ENCODE results near the gene PDIA6. TPM values are rescaled to one million over a fixed set of nuclear protein-coding genes. Genes with fewer than 3 reads are reported as not detected.

Gene PDIA6
- total and polyA plus RNA-seq, 10 of the 15 experiments (the other 5 are each of a cell fraction or from before 2014, with no cell fraction given) = 148 to 526 (median 209) TPM

DNA sequence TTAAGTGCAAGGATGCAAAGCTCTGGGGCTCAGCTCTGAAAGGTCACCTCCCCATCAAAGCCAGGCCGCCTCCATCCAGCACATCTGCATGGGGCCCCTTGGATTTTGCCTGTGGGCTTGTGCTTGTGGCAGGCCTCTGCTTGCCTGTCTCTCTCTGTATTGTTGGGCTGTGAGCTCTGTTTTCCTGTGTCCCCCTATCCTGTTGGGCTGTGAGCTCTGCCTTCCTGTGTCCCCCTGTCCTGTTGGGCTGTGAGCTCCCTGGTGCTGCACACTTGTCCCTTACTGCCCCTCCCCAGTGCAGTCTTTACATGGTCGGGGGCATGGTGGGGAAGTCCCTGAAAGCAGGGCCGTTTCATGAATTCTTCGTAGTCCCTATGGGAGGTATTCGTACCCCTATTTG is 49.2 kb upstream of the PDIA6 start:
- in situ Hi-C loops (cut with MboI) (no loop called here), intact Hi-C loops (cut with micrococcal nuclease; ENCODE audit: unreplicated experiment) (no loop called here)
- peaks cover 29% of the 10 kb centered on the region for H3K4me1 ChIP-seq (ENCODE audit: control insufficient read depth, insufficient read depth, low read length)
- no peaks in the 10 kb centered on the region; the same call in 1 of the 2 replicates for H4K20me1 ChIP-seq (ENCODE audit: control insufficient read depth, insufficient read depth)
- WGBS (ENCODE audit: insufficient coverage, insufficient replicate concordance, low lambda C conversion rate, missing lambda C conversion rate) = 53% methylated on average over 5 of the region's 5 CpGs
- no peak overlapping the region for H3K4me2 ChIP-seq (ENCODE audit: control insufficient read depth, insufficient read depth)
- H2AFZ ChIP-seq (ENCODE audit: control insufficient read depth, low read depth, low read length) = no peak overlapping the region
- no peak overlapping the region for H3K27ac ChIP-seq (ENCODE audit: control insufficient read depth, insufficient read depth)
- DNase-seq (ENCODE audit: low read depth, low spot score) = no peak
- ChIA-PET RAD21 (ENCODE audit: unreplicated experiment) (interaction anchor here (0.6 kb wide), 2 partner anchors 24 to 603 kb away, joined by 3 read pairs; no protein-coding TSS in a partner anchor), SMC1A (ENCODE audit: uncharacterized antibody, unreplicated experiment) (interaction anchor here (1.0 kb wide), 1 partner anchor 24 kb away, joined by 3 read pairs; no protein-coding TSS in a partner anchor), CTCF (interaction anchor here (1.1 to 1.3 kb wide), 2 partner anchors 26 to 39 kb away, joined by 3 to 4 read pairs; no protein-coding TSS in a partner anchor), POLR2A (no interaction called here)
- no peak for ATAC-seq
- no peaks in the 10 kb centered on the region for H3K79me2 ChIP-seq (ENCODE audit: control insufficient read depth, insufficient read depth, low read length)
- peaks cover 0 to 4% of the 10 kb centered on the region in 2 experiments; a peak in 3 of 4 replicates for H3K27me3 ChIP-seq (replicated peaks in 1 of 2; ENCODE audit: control insufficient read depth in 2 of 2, insufficient read depth in 2 of 2, low read length in 1 of 2)
- FAIRE-seq = no peak
- no peak for TF ChIP-seq MYC (IDR thresholded peaks at IDR 0.05; ENCODE audit: insufficient read depth, insufficient read length, insufficient replicate concordance, low read length, severe bottlenecking)
- TF ChIP-seq EED (IDR thresholded peaks at IDR 0.05; ENCODE audit: low read depth) = no peak
- TF ChIP-seq NFXL1 (IDR thresholded peaks at IDR 0.05; ENCODE audit: borderline replicate concordance) = no peak
- no peak for TF ChIP-seq LARP7 (IDR thresholded peaks at IDR 0.05)
- TF ChIP-seq, protein P1, sequence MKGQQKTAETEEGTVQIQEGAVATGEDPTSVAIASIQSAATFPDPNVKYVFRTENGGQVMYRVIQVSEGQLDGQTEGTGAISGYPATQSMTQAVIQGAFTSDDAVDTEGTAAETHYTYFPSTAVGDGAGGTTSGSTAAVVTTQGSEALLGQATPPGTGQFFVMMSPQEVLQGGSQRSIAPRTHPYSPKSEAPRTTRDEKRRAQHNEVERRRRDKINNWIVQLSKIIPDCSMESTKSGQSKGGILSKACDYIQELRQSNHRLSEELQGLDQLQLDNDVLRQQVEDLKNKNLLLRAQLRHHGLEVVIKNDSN (IDR thresholded peaks at IDR 0.05; ENCODE audit: borderline replicate concordance, extremely low read length, insufficient read depth, low read depth, low read length) = no peak
- TF ChIP-seq KLF5 (IDR thresholded peaks at IDR 0.05; ENCODE audit: partially characterized antibody) = no peak
- BruUV-seq (replicated peaks) = no TSS peak
- no peak overlapping the region for H3K4me3 ChIP-seq
- no peaks in the 10 kb centered on the region for H3K9me3 ChIP-seq (replicated peaks; ENCODE audit: control insufficient read depth, insufficient read depth, low read length)
- no peaks in the 10 kb centered on the region for H3K36me3 ChIP-seq (ENCODE audit: control insufficient read depth in 2 of 2, insufficient read depth in 2 of 2, low read length in 1 of 2)
- H3K9ac ChIP-seq (ENCODE audit: control insufficient read depth, insufficient read depth, low read length) = no peak overlapping the region

DNA sequence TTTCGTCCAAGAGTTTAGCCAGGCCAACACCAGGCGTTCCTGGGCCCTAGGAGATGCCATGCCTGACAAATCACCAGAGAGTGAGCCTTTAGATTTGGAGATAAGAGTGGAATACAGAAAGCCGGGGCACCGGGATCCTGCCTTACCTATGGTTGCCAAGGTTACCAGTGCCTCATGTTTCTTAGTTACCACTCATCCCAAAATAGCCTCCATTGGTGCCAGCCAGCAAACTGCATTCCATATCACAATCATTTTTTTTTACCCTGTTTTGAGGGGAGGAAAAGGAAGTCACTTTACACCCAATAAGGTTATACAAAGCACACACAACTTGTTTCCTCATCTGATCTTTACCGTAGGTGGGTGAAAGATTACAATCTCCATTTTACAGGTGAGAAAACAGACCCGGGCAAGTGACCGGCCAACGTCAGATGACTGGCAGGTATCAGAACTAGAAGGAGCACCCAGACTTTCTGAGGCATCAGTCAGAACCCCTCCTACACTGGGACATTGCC is 48.3 kb upstream of the PDIA6 start:
- H4K20me1 ChIP-seq (ENCODE audit: control insufficient read depth, insufficient read depth) = no peaks in the 10 kb centered on the region; the same call in 1 of the 2 replicates
- no peak for FAIRE-seq
- ChIA-PET RAD21 (ENCODE audit: unreplicated experiment) (no interaction called here), SMC1A (ENCODE audit: uncharacterized antibody, unreplicated experiment) (no interaction called here), POLR2A (no interaction called here), CTCF (no interaction called here)
- in situ Hi-C loops (cut with MboI) = no loop called here
- H3K9ac ChIP-seq (ENCODE audit: control insufficient read depth, insufficient read depth, low read length) = no peak overlapping the region
- no peak overlapping the region for H2AFZ ChIP-seq (ENCODE audit: control insufficient read depth, low read depth, low read length)
- BruUV-seq (replicated peaks) = no TSS peak
- H3K4me2 ChIP-seq (ENCODE audit: control insufficient read depth, insufficient read depth) = no peak overlapping the region
- ATAC-seq = no peak
- peaks cover 29% of the 10 kb centered on the region for H3K4me1 ChIP-seq (ENCODE audit: control insufficient read depth, insufficient read depth, low read length)
- DNase-seq (ENCODE audit: low read depth, low spot score) = no peak
- WGBS (ENCODE audit: insufficient coverage, insufficient replicate concordance, low lambda C conversion rate, missing lambda C conversion rate) = 59% methylated on average over 8 of the region's 8 CpGs
- intact Hi-C loops (cut with micrococcal nuclease; ENCODE audit: unreplicated experiment) = no loop called here
- H3K27me3 ChIP-seq (replicated peaks in 1 of 2; ENCODE audit: control insufficient read depth in 2 of 2, insufficient read depth in 2 of 2, low read length in 1 of 2) = peaks cover 0 to 2% of the 10 kb centered on the region in 2 experiments; a peak in 3 of 4 replicates
- no peaks in the 10 kb centered on the region for H3K79me2 ChIP-seq (ENCODE audit: control insufficient read depth, insufficient read depth, low read length)
- H3K36me3 ChIP-seq (ENCODE audit: control insufficient read depth in 2 of 2, insufficient read depth in 2 of 2, low read length in 1 of 2) = no peaks in the 10 kb centered on the region
- H3K4me3 ChIP-seq = no peak overlapping the region
- H3K27ac ChIP-seq (ENCODE audit: control insufficient read depth, insufficient read depth) = no peak overlapping the region
- no peaks in the 10 kb centered on the region for H3K9me3 ChIP-seq (replicated peaks; ENCODE audit: control insufficient read depth, insufficient read depth, low read length)
- no peak for TF ChIP-seq MYC (IDR thresholded peaks at IDR 0.05; ENCODE audit: insufficient read depth, insufficient read length, insufficient replicate concordance, low read length, severe bottlenecking)
- no peak for TF ChIP-seq PAX8 (IDR thresholded peaks at IDR 0.05)
- no peak for TF ChIP-seq GABPA (IDR thresholded peaks at IDR 0.05; ENCODE audit: low read depth)
- TF ChIP-seq SPI1 (IDR thresholded peaks at IDR 0.05; ENCODE audit: borderline replicate concordance, insufficient read depth, low read depth, low read length) = no peak
- no peak for TF ChIP-seq ASH2L (IDR thresholded peaks at IDR 0.05; ENCODE audit: borderline replicate concordance, low read depth)
- TF ChIP-seq, protein P2, sequence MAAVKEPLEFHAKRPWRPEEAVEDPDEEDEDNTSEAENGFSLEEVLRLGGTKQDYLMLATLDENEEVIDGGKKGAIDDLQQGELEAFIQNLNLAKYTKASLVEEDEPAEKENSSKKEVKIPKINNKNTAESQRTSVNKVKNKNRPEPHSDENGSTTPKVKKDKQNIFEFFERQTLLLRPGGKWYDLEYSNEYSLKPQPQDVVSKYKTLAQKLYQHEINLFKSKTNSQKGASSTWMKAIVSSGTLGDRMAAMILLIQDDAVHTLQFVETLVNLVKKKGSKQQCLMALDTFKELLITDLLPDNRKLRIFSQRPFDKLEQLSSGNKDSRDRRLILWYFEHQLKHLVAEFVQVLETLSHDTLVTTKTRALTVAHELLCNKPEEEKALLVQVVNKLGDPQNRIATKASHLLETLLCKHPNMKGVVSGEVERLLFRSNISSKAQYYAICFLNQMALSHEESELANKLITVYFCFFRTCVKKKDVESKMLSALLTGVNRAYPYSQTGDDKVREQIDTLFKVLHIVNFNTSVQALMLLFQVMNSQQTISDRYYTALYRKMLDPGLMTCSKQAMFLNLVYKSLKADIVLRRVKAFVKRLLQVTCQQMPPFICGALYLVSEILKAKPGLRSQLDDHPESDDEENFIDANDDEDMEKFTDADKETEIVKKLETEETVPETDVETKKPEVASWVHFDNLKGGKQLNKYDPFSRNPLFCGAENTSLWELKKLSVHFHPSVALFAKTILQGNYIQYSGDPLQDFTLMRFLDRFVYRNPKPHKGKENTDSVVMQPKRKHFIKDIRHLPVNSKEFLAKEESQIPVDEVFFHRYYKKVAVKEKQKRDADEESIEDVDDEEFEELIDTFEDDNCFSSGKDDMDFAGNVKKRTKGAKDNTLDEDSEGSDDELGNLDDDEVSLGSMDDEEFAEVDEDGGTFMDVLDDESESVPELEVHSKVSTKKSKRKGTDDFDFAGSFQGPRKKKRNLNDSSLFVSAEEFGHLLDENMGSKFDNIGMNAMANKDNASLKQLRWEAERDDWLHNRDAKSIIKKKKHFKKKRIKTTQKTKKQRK (IDR thresholded peaks at IDR 0.05; ENCODE audit: low read depth, low read length) = no peak
- no peak for TF ChIP-seq MTA2 (IDR thresholded peaks at IDR 0.05; ENCODE audit: low read depth)

Measured in GM12878 (cell line).